Measurements from ENCODE around the gene ZNF606.

ZNF606 gene

DNA sequence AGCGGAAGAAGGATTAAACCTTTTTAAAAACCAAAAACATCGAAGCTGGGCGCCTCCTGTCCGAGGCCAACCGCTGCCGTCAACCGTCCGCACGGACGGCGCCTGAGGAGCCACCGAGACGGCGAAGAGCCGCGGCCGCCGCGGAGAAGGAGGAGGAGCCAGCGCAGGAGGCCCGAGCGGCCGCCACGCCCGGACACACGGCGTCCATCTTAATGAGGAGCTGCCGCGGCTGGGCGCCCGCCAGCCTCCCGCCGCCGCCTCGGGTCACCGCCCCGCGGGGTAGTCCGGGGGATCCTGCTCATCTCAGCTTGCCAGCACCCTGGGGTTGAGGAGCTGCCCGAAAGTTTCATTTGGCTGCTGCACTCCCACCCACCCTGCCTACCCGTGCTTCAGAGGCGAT is 41.8 kb upstream of the ZNF606 start:
- DNase-seq (ENCODE audit: low read depth) = no peak
- TF ChIP-seq, protein P1, sequence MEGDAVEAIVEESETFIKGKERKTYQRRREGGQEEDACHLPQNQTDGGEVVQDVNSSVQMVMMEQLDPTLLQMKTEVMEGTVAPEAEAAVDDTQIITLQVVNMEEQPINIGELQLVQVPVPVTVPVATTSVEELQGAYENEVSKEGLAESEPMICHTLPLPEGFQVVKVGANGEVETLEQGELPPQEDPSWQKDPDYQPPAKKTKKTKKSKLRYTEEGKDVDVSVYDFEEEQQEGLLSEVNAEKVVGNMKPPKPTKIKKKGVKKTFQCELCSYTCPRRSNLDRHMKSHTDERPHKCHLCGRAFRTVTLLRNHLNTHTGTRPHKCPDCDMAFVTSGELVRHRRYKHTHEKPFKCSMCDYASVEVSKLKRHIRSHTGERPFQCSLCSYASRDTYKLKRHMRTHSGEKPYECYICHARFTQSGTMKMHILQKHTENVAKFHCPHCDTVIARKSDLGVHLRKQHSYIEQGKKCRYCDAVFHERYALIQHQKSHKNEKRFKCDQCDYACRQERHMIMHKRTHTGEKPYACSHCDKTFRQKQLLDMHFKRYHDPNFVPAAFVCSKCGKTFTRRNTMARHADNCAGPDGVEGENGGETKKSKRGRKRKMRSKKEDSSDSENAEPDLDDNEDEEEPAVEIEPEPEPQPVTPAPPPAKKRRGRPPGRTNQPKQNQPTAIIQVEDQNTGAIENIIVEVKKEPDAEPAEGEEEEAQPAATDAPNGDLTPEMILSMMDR (IDR thresholded peaks at IDR 0.05; ENCODE audit: insufficient read depth, low read depth, low read length, missing control alignments) = no peak
- H3K4me3 ChIP-seq (ENCODE audit: low read depth, low read length) = no peak overlapping the region

DNA sequence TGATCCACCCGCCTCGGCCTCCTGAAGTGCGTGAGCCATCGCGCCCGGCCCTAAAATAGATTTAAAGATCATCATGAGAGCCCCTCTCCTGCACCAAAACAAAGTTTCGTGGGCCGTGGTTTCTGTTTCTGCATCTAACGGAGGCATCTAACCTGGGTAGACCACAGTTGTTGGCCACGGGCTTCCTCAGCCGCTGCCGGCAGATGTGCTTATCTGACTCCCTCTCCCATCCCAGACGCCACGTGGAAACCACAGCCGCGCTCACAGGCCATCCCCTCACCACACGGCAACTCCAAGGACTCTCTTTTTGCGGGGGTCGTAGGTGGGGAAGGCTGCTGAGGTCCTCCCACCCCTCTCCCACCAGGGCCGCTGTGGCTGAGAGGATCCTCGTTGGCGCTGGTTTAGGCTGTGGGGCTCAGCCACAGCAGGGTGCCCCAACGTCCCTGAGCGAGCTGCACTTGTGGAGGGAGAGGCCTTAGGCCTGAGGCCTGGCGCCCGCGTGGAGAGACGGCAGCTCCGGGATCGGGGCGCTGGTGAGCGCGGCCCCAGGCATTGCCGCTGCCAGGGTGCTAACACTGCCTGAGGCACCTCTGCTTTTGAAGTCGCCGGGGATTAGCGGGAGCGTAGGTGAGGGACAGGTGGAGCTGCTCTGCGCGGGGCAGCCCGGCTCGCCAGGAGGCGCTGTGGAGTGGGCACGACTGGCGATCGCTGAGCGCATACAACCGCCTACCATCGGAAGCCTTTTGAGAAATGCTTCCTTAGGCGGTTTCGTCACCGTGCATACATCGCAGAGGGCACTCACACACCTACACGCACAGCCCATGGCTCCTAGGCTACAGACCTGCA is 40.1 kb upstream of the ZNF606 start:
- no peak overlapping the region for H3K4me3 ChIP-seq (ENCODE audit: low read depth, low read length)
- TF ChIP-seq, protein P1 (IDR thresholded peaks at IDR 0.05; ENCODE audit: insufficient read depth, low read depth, low read length, missing control alignments) = no peak
- no peak for DNase-seq (ENCODE audit: low read depth)

DNA sequence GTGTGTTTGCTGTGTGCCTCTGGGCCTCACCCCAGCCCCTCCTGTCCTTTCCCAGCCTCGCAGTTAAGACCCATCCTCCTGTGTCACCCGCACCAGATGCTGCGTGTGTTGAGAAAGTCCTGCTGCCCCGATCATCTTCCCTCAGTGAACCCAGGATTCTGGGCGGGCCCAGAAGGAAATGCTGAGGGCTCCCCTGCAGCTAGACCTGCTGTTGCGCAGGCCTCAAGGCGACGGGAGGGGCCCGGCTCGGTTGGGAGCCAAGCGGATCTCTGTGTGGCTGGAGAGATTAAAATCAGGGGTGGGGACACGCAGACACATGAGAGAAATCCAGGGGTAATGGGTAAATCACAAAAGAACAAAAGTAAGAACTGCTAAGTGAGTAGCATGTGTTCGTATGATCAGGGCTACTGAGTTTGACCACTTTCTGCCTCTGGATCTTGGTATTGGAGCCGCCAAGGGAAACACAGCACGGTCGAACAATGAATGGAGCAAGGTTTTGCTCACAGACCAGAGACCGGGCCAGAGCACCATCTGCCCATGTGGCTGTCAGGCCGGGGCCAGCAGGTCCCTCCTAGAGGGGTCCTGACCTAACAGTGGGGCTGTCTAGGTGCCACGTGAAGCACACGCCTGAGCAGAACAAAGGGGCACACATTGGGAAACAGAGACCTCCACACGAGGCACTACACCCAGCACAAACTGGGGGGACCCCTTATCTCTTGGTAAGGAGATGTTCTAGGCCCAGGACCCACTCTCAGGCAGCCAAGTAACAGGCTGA is 38.3 kb upstream of the ZNF606 start:
- no peak for DNase-seq (ENCODE audit: low read depth)
- TF ChIP-seq, protein P1 (IDR thresholded peaks at IDR 0.05; ENCODE audit: insufficient read depth, low read depth, low read length, missing control alignments) = no peak
- H3K4me3 ChIP-seq (ENCODE audit: low read depth, low read length) = no peak overlapping the region

DNA sequence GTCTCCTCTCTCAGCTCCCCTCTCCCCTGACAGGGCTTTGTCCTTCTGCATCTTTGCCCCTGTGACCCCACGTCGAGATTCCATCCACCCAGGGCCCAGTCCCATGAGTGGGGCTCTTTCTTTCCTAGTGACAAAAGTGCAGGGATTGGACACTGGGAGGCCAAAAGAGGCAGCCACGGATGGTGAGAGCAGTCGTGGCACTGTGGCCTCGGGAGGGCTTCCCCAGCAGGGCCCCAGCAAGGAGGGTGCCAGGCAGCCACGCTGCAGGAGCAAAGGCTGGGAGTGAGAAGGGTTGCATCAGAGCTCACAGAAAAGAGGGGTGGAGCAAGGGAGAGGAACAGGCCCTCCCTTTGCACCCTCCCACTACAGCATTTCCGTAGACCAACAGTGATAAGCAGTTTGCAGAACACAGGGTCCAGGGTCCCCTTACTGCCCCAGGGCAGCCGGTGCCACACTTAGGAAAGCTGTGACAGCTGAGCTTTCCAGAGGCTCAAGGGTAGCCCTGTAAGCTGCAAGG is 36.1 kb upstream of the ZNF606 start:
- no peak overlapping the region for H3K4me3 ChIP-seq (ENCODE audit: low read depth, low read length)
- DNase-seq (ENCODE audit: low read depth) = no peak
- TF ChIP-seq, protein P1 (IDR thresholded peaks at IDR 0.05; ENCODE audit: insufficient read depth, low read depth, low read length, missing control alignments) = no peak

DNA sequence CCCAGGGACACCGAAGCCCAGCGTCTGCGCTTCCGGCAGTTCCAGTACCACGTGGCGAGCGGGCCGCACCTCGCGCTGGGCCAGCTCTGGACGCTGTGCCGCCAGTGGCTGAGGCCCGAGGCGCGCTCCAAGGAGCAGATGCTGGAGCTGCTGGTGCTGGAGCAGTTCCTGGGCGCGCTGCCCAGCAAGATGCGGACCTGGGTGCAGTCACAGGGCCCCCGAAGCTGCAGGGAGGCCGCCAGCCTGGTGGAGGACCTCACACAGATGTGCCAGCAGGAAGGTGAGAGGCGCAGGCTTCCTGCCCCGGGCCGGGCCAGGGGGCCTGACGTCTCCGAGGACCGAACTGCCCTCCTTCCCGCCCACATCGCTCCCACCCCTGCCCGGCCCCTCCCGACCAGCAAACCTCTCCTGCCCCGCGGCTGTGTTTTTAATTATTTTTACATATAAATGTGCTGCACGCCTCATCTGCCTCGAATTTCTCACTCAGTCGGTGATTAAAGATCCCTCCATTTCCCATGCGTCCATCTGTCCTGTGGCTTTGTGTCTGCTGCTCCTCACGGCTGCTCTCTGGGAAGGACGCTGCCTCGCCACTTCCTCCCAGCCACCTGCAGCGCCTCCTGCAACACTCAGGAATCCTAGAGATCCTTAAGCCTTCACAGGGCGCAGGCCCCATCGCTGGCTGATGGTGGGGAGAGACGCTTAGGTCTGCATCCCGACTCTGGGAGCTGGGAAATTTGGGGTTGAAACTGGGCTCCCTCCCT is 35.5 kb upstream of the ZNF606 start:
- TF ChIP-seq, protein P1 (IDR thresholded peaks at IDR 0.05; ENCODE audit: insufficient read depth, low read depth, low read length, missing control alignments) = no peak
- DNase-seq (ENCODE audit: low read depth) = no peak
- no peak overlapping the region for H3K4me3 ChIP-seq (ENCODE audit: low read depth, low read length)

DNA sequence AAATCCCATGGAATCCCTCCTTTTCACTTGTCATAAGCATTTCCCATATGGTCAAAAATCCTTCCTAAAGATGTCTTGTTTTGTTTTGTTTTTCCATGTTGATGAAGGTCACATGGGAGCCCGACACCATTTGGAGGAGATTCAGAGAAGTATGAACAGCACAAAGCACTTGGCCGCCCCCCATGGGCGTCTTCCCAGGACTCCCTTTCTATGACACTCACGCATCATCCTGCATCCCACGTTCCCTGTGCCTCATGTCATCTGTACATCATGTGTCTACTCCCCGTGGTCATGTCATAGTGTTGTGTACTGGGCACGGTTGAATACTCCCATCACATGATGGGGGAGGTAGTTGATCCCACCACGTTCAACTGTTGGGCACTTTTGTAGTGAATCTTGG is 33.2 kb upstream of the ZNF606 start:
- TF ChIP-seq, protein P1 (IDR thresholded peaks at IDR 0.05; ENCODE audit: insufficient read depth, low read depth, low read length, missing control alignments) = no peak
- DNase-seq (ENCODE audit: low read depth) = no peak
- no peak overlapping the region for H3K4me3 ChIP-seq (ENCODE audit: low read depth, low read length)
